ENCODE data around the gene KLK10.
"Not testable (repeated sequence)": the region's sequence is repeated elsewhere in the genome, so short reads cannot be mapped to it uniquely, and the experiment has no call there.

Gene KLK10

GRCh38 chr19:50994129-50994528, 25.4 kb downstream of the KLK10 start:
- Histone ChIP-seq H3K9me3 (no peaks in the 10 kb centered on the region), H3K27ac (no peak overlapping the region), H3K4me1 (ENCODE audit: control insufficient read depth in 1 of 2, insufficient read depth in 1 of 2, low read depth in 1 of 2, low read length in 1 of 2) (no peaks in the 10 kb centered on the region), H3K36me3 (no peaks in the 10 kb centered on the region), H3K4me3 (ENCODE audit: low read depth in 1 of 2, low read length in 1 of 2) (no peak overlapping the region), H3K27me3 (peaks cover 11% of the 10 kb centered on the region)
- no peak for TF ChIP-seq CTCF (IDR thresholded peaks at IDR 0.05)

- H3K4me1 ChIP-seq (ENCODE audit: control insufficient read depth in 1 of 2, insufficient read depth in 1 of 2, low read depth in 1 of 2, low read length in 1 of 2) = no peaks in the 10 kb centered on the region
- H3K9me3 ChIP-seq = no peaks in the 10 kb centered on the region
- no peak overlapping the region for H3K4me3 ChIP-seq (ENCODE audit: low read depth in 1 of 2, low read length in 1 of 2)
- peaks cover 21% of the 10 kb centered on the region for H3K27me3 ChIP-seq
- no peak for TF ChIP-seq CTCF (IDR thresholded peaks at IDR 0.05)
- H3K36me3 ChIP-seq = no peaks in the 10 kb centered on the region
- no peak overlapping the region for H3K27ac ChIP-seq
These were observed 26.9 kb downstream of the KLK10 start for GRCh38 chr19:50992666-50993035.

- not testable (repeated sequence) for H3K9me3 ChIP-seq; H3K27ac ChIP-seq; H3K4me1 ChIP-seq (ENCODE audit: control insufficient read depth in 1 of 2, insufficient read depth in 1 of 2, low read depth in 1 of 2, low read length in 1 of 2); H3K4me3 ChIP-seq (ENCODE audit: low read depth in 1 of 2, low read length in 1 of 2); H3K36me3 ChIP-seq
- peaks cover 73% of the 10 kb centered on the region for H3K27me3 ChIP-seq
These were observed 35.1 kb downstream of the KLK10 start for GRCh38 chr19:50984416-50984815.

- H3K27ac ChIP-seq = no peak within 1 kb of the TSS
- H3K9me3 ChIP-seq = no peaks in the 10 kb centered on the region
- H3K27me3 ChIP-seq = peaks cover 71% of the 10 kb centered on the region
- H3K36me3 ChIP-seq = no peaks in the 10 kb centered on the region
- H3K4me3 ChIP-seq (ENCODE audit: low read depth in 1 of 2, low read length in 1 of 2) = no peak within 1 kb of the TSS
- H3K4me1 ChIP-seq (ENCODE audit: control insufficient read depth in 1 of 2, insufficient read depth in 1 of 2, low read depth in 1 of 2, low read length in 1 of 2) = no peaks in the 10 kb centered on the region
- no peak for TF ChIP-seq CTCF (IDR thresholded peaks at IDR 0.05)
These were observed 35.8 kb downstream of the KLK10 start, which contains the start of gene KLK7 for GRCh38 chr19:50983625-50984292. TSS of gene KLK7 (minus strand) at chr19:50983917. CDS start at chr19:50982399, 1,518 bp downstream.

- Histone ChIP-seq H3K27ac (no peak overlapping the region), H3K9me3 (no peaks in the 10 kb centered on the region), H3K4me1 (ENCODE audit: control insufficient read depth in 1 of 2, insufficient read depth in 1 of 2, low read depth in 1 of 2, low read length in 1 of 2) (no peaks in the 10 kb centered on the region), H3K36me3 (no peaks in the 10 kb centered on the region), H3K4me3 (ENCODE audit: low read depth in 1 of 2, low read length in 1 of 2) (no peak overlapping the region), H3K27me3 (peaks cover 59% of the 10 kb centered on the region)
- TF ChIP-seq CTCF (IDR thresholded peaks at IDR 0.05) = no peak
These were observed 37.3 kb downstream of the KLK10 start for GRCh38 chr19:50982186-50982585.

GRCh38 chr19:50981587-50982146, 37.8 kb downstream of the KLK10 start:
- H3K36me3 ChIP-seq = no peaks in the 10 kb centered on the region
- H3K27me3 ChIP-seq = peaks cover 62% of the 10 kb centered on the region
- TF ChIP-seq CTCF (IDR thresholded peaks at IDR 0.05) = no peak
- H3K4me1 ChIP-seq (ENCODE audit: control insufficient read depth in 1 of 2, insufficient read depth in 1 of 2, low read depth in 1 of 2, low read length in 1 of 2) = no peaks in the 10 kb centered on the region
- no peak overlapping the region for H3K4me3 ChIP-seq (ENCODE audit: low read depth in 1 of 2, low read length in 1 of 2)
- H3K9me3 ChIP-seq = no peaks in the 10 kb centered on the region
- no peak overlapping the region for H3K27ac ChIP-seq

Measured in neutrophil (primary cell).